Fibroblast of mammary gland (primary cell): ENCODE measurements around the gene FBXO42.

Source experiments
- DNase-seq: peaks from one replicate; pipeline ENCODE4 v3.0.0-alpha.2; 2010; ENCODE audit warnings: low read depth
- H3K4me3 ChIP-seq: 2 replicates; pipeline ENCODE4 v1.5.1; 2011; ENCODE audit warnings: low read depth, mild to moderate bottlenecking, low read length, moderate library complexity; ENCODE audit not compliant: control insufficient read depth
- CTCF ChIP-seq: conservative IDR thresholded peaks from 2 replicates; pipeline ENCODE4 v1.5.1; 2011; ENCODE audit warnings: low read depth, low read length, inconsistent platforms; ENCODE audit not compliant: control insufficient read depth, insufficient read depth

The FBXO42 gene

GRCh38 chr1:16199700-16200099 lies 152.6 kb downstream of the FBXO42 start:
- TF ChIP-seq CTCF = no peak
- DNase-seq = no peak
- H3K4me3 ChIP-seq = no peak overlapping the region

GRCh38 chr1:16199157-16199501 lies 153.2 kb downstream of the FBXO42 start:
- no peak for DNase-seq
- no peak for TF ChIP-seq CTCF
- no peak overlapping the region for H3K4me3 ChIP-seq

- no peak for DNase-seq
- H3K4me3 ChIP-seq = no peak overlapping the region
- TF ChIP-seq CTCF = no peak
These were observed 153.7 kb downstream of the FBXO42 start for GRCh38 chr1:16198444-16199156.

GRCh38 chr1:16196874-16197273 lies 155.4 kb downstream of the FBXO42 start:
- no peak for DNase-seq
- no peak overlapping the region for H3K4me3 ChIP-seq
- TF ChIP-seq CTCF = no peak
